Spleen (tissue), 11 donors: ENCODE measurements around the gene ABTB2. TPM values are rescaled to one million over a fixed set of nuclear protein-coding genes. Genes with fewer than 3 reads are reported as not detected.

ENCODE experiments used
- DNase-seq: peaks from one replicate; pipeline ENCODE4 v3.0.0-alpha.2; 2020
- H3K27ac ChIP-seq, 8 donors: fragments of 200-600 bp; sonication (generic) in 7 of 8; 1 replicate in 4 of 8; 2 replicates in 4 of 8; pipeline versions ENCODE4 v1.5.0 to v1.8.0; 2016 to 2021; ENCODE audit warnings: inconsistent platforms in 4 of 8, mild to moderate bottlenecking in 4 of 8, moderate library complexity in 1 of 8
- H3K27me3 ChIP-seq, 7 donors: fragments of 200-600 bp; sonication (generic) in 6 of 7; replicated peaks in 1 of 7; 1 replicate in 4 of 7; 2 replicates in 3 of 7; pipeline versions ENCODE4 v1.5.0 to v1.8.0; 2016 to 2021; ENCODE audit warnings: inconsistent platforms in 3 of 7, mild to moderate bottlenecking in 1 of 7
- H3K36me3 ChIP-seq, 6 donors: fragments of 200-600 bp; sonication (generic) in 5 of 6; 1 replicate in 4 of 6; 2 replicates in 2 of 6; pipeline versions ENCODE4 v1.5.0 to v1.8.0; 2016 to 2021; ENCODE audit warnings: inconsistent platforms in 2 of 6
- H3K4me1 ChIP-seq, 6 donors: fragments of 200-600 bp; sonication (generic) in 5 of 6; 1 replicate in 3 of 6; 2 replicates in 3 of 6; pipeline versions ENCODE4 v1.5.0 to v1.8.0; 2016 to 2021; ENCODE audit warnings: inconsistent platforms in 3 of 6
- H3K4me3 ChIP-seq, 8 donors: fragments of 200-600 bp; sonication (generic) in 7 of 8; 1 replicate in 4 of 8; 2 replicates in 4 of 8; pipeline versions ENCODE4 v1.5.0 to v1.8.0; 2016 to 2021; ENCODE audit warnings: inconsistent platforms in 4 of 8, mild to moderate bottlenecking in 4 of 8, moderate library complexity in 2 of 8
- H3K9me3 ChIP-seq, 8 donors: fragments of 200-600 bp; sonication (generic) in 7 of 8; 1 replicate in 4 of 8; 2 replicates in 4 of 8; pipeline versions ENCODE4 v1.5.0 to v1.8.0; 2016 to 2021; ENCODE audit warnings: inconsistent platforms in 4 of 8
- POLR2A ChIP-seq, 3 donors: fragments of 450-650 bp; IDR thresholded peaks; one replicate each; pipeline ENCODE4 v1.5.1; 2017; ENCODE audit warnings: antibody characterized with exemption in 3 of 3, mild to moderate bottlenecking in 1 of 3
- POLR2AphosphoS5 ChIP-seq, 3 donors: sonication (generic); formaldehyde crosslinking; IDR thresholded peaks; one replicate each; pipeline ENCODE4 v1.5.1; 2017; ENCODE audit warnings: antibody characterized with exemption in 3 of 3
- WGBS, 5 donors: extraction: QIAGEN DNeasy Blood & Tissue Kit in 3 of 5; methylation state at CpG; one replicate each; pipeline versions ENCODE4 v1.1.5 to v1.1.7; 2013 to 2018; 5-methylcytosine and 5-hydroxymethylcytosine counted together
- intact Hi-C: fragments of 100-400 bp; cut with DNase I; formaldehyde crosslinking; loops from one replicate; pipeline ENCODE4 v1.15.0; 2023; ENCODE audit warnings: low total_unique reads
- polyA plus RNA-seq, 3 donors: library from polyadenylated mRNA; stranded (reverse); fragments of 200-250 nt; gene quantifications; one replicate each; pipeline ENCODE4 v1.2.1, GENCODE V29; 2013
- total RNA-seq, 7 donors: library from RNA; depleted of rRNA in 3 of 7; stranded (reverse); fragments of >200 nt in 3 of 7; fragmentation: NEBNext Ultra II Directional in 4 of 7; extraction: Animal tissue kit (Norgen Biotek cat#: 25700) in 4 of 7; gene quantifications; one replicate each; pipeline versions ENCODE4 v1.1.0 to v1.2.1, GENCODE V29; 2016 to 2021
- TF ChIP-seq, protein P1 (sequence below), 11 experiments: fragments of 200-600 bp in 7 of 11; fragments of 450-650 bp in 4 of 11; sonication (generic) in 4 of 11; IDR thresholded peaks in 8 of 11; conservative IDR thresholded peaks in 3 of 11; 1 replicate in 7 of 11; 2 replicates in 4 of 11; pipeline versions ENCODE4 v1.4.0 to v1.8.0; 2016 to 2021; ENCODE audit warnings: antibody characterized with exemption in 11 of 11, inconsistent platforms in 4 of 11, mild to moderate bottlenecking in 1 of 11
- donor health status: healthy with polysubstance abuse.
- donor health status: DM: no; HTN: no; CAD: no; lungs with moderate emphysema.
- donor health status: DM: no; HTN: no; CAD: no.
- donor health status: Bipolar disorder and iron deficiency.
- donor health status: healthy.
- donor health status: DM: no; HTN: no; CAD: no.
- donor health status: DM: yes; HTN: yes; CAD: no.

ABTB2 gene
- total and polyA plus RNA-seq, 10 donors, result 0.41 to 2.9 (median 1.7) TPM

- intact Hi-C loops, result no loop called here
- TF ChIP-seq, protein P1, sequence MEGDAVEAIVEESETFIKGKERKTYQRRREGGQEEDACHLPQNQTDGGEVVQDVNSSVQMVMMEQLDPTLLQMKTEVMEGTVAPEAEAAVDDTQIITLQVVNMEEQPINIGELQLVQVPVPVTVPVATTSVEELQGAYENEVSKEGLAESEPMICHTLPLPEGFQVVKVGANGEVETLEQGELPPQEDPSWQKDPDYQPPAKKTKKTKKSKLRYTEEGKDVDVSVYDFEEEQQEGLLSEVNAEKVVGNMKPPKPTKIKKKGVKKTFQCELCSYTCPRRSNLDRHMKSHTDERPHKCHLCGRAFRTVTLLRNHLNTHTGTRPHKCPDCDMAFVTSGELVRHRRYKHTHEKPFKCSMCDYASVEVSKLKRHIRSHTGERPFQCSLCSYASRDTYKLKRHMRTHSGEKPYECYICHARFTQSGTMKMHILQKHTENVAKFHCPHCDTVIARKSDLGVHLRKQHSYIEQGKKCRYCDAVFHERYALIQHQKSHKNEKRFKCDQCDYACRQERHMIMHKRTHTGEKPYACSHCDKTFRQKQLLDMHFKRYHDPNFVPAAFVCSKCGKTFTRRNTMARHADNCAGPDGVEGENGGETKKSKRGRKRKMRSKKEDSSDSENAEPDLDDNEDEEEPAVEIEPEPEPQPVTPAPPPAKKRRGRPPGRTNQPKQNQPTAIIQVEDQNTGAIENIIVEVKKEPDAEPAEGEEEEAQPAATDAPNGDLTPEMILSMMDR (IDR thresholded peaks at IDR 0.05 in 8 of 11, conservative IDR thresholded peaks at IDR 0.05 in 3 of 11), result no peak
- no peak for TF ChIP-seq POLR2AphosphoS5 (IDR thresholded peaks at IDR 0.05)
- no peak for TF ChIP-seq POLR2A (IDR thresholded peaks at IDR 0.05)
- no peak for DNase-seq
- no peak overlapping the region for H3K27ac ChIP-seq
- WGBS, 5 donors, result 89 to 97% (median 94%) methylated on average over 6 of the region's 6 CpGs
- H3K4me1 ChIP-seq, result peaks cover 3 to 24% (median 15%) of the 10 kb centered on the region in 6 donors
- no peak overlapping the region for H3K4me3 ChIP-seq
- H3K36me3 ChIP-seq, result peaks cover 12 to 97% (median 82%) of the 10 kb centered on the region in 6 donors
- no peaks in the 10 kb centered on the region for H3K27me3 ChIP-seq
- no peaks in the 10 kb centered on the region for H3K9me3 ChIP-seq
These were observed 246.0 kb downstream of the ABTB2 start for GRCh38 chr11:34111722-34112270.

- no peak for DNase-seq
- 1 to 2% (median 1%) methylated on average over 17 of the region's 17 CpGs for WGBS, 5 donors
- H3K4me3 ChIP-seq, result peak overlapping the region; percentile 84 to 98 (median 96)
- H3K27ac ChIP-seq, result peak overlapping the region; percentile 94 to 97 (median 94)
- H3K36me3 ChIP-seq, result peaks cover 0 to 57% (median 29%) of the 10 kb centered on the region in 6 donors
- TF ChIP-seq, protein P1 (IDR thresholded peaks at IDR 0.05 in 8 of 11, conservative IDR thresholded peaks at IDR 0.05 in 3 of 11), result no peak
- TF ChIP-seq POLR2AphosphoS5 (IDR thresholded peaks at IDR 0.05) (no peak), POLR2A (IDR thresholded peaks at IDR 0.05) (no peak)
- intact Hi-C loops, result no loop called here
- H3K27me3 ChIP-seq, result no peaks in the 10 kb centered on the region
- H3K4me1 ChIP-seq, result peaks cover 11 to 50% (median 36%) of the 10 kb centered on the region in 6 donors
- no peaks in the 10 kb centered on the region for H3K9me3 ChIP-seq
These were observed 251.8 kb downstream of the ABTB2 start for GRCh38 chr11:34105957-34106504.

- H3K36me3 ChIP-seq, result peaks cover 0 to 57% (median 31%) of the 10 kb centered on the region in 6 donors
- no peaks in the 10 kb centered on the region for H3K27me3 ChIP-seq
- TF ChIP-seq POLR2AphosphoS5 (IDR thresholded peaks at IDR 0.05), result peak; percentile 97 to 99 (median 98)
- TF ChIP-seq POLR2A (IDR thresholded peaks at IDR 0.05), result peak; percentile 37 to 94 (median 70)
- TF ChIP-seq, protein P1 (IDR thresholded peaks at IDR 0.05 in 8 of 11, conservative IDR thresholded peaks at IDR 0.05 in 3 of 11), result peak in 6 of 11 experiments; percentile 23 to 49 (median 33)
- peak within 1 kb of the TSS; percentile 94 to 97 (median 94) for H3K27ac ChIP-seq
- peak within 1 kb of the TSS; percentile 84 to 98 (median 96) for H3K4me3 ChIP-seq
- intact Hi-C loops, result no loop called here
- H3K9me3 ChIP-seq, result no peaks in the 10 kb centered on the region
- DNase-seq, result peak; percentile 98
- WGBS, 5 donors, result 0% methylated on average over 47 to 55 of the region's 55 CpGs
- peaks cover 11 to 50% (median 36%) of the 10 kb centered on the region in 6 donors for H3K4me1 ChIP-seq
These were observed 252.5 kb downstream of the ABTB2 start, which contains the start of gene NAT10 for GRCh38 chr11:34105079-34105956. Gene NAT10, plus strand, starts transcription at chr11:34105629. Its CDS starts 2,597 bp downstream, at chr11:34108226.
